GM06990 (cell line): ENCODE results near the gene KRT35.

ENCODE experiments used
- DNase-seq: peaks from one replicate; pipeline ENCODE4 v3.0.0-alpha.2; 2011; ENCODE audit not compliant: insufficient read length; ENCODE audit errors: extremely low read depth
- H3K27me3 ChIP-seq: replicated peaks from 2 replicates; pipeline ENCODE4 v1.6.0; 2011; ENCODE audit warnings: low read length; ENCODE audit not compliant: control insufficient read depth, insufficient read depth
- H3K36me3 ChIP-seq: 2 replicates; pipeline ENCODE4 v1.5.1; 2011; ENCODE audit warnings: low read length; ENCODE audit not compliant: control insufficient read depth, insufficient read depth
- H3K4me3 ChIP-seq: replicated peaks from 2 replicates; pipeline ENCODE4 v1.5.1; 2011; ENCODE audit warnings: low read depth, mild to moderate bottlenecking, control low read depth, low read length
- CTCF ChIP-seq: IDR thresholded peaks from 2 replicates; pipeline ENCODE4 v1.5.1; 2011; ENCODE audit warnings: low read length, control low read depth, mild to moderate bottlenecking, inconsistent platforms; ENCODE audit not compliant: insufficient read depth, poor library complexity, severe bottlenecking

Gene KRT35

DNA sequence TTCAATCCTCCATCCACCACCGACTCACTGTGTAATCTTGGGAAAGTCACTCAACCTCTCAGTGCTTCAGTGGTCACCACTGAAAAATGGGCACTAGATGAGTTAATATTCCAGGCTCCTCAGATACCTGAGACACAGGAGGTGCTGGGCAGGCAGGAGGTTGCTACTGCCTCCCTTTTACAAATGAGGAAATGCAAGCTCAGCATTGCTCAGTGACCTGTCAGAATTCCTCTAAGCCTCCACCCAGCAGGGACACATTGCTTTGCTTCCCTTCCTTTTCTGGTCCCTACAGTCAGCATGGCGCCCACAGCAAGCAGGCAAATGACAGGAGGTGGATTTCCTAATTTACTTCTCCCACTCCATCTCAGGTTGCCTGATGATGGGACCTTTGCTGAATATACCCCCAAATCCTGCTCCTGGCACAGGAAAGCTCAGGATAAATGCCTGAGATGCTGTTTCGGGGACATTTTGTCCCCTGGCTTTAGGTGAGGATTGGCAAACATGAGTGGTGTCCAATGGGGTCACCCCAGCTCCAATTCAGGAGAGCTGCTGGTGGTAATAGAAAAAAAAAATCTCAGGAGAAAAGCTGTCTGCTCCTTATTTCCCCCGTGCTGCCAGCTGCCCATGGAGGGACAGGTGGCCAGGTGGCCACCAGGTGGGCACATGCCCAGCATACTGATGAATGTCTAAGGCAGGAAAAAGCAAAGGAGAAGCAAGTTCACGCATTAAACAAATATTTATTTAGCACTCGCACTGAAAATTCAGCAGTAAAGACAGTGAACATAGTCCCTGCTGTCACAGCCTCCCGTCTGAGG is 29.5 kb upstream of the KRT35 start:
- Histone ChIP-seq H3K27me3 (peaks cover 1% of the 10 kb centered on the region), H3K36me3 (no peaks in the 10 kb centered on the region), H3K4me3 (no peak overlapping the region)
- no peak for TF ChIP-seq CTCF
- DNase-seq = no peak

DNA sequence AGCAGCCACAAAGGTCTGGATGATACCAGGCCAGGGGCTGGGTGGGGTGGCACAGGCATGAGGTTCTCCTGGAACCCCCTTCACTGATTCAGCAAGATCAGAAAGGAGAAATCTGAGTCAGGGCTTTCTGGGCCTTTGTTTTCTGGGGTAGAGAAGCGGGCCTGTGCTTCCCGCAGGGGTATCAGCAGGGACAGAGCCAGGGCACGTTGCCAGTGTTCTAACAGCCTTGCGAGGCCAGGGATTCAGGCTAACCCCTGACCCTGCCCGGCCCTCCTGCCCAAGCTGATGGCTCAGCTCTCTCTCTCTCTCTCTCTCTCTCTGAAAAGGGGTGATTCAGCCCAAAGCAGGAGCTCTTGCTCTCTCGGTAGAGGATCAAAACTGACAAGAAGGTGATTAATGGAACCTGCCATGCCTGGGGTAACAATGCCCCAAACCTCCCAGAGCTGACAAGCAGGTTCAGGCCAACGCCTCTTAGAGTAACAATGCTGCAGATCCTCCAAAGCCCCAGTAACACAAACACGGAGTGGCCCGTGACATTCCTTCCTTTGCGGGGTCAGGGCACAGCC is 26.4 kb upstream of the KRT35 start:
- no peak for TF ChIP-seq CTCF
- no peak for DNase-seq
- Histone ChIP-seq H3K27me3 (peaks cover 1% of the 10 kb centered on the region), H3K4me3 (no peak overlapping the region), H3K36me3 (no peaks in the 10 kb centered on the region)

GRCh38 chr17:41505809-41506767 is 25.1 kb upstream of the KRT35 start:
- no peak for DNase-seq
- H3K36me3 ChIP-seq = no peaks in the 10 kb centered on the region
- peaks cover 1% of the 10 kb centered on the region for H3K27me3 ChIP-seq
- no peak overlapping the region for H3K4me3 ChIP-seq
- TF ChIP-seq CTCF = no peak

- no peak for DNase-seq
- Histone ChIP-seq H3K36me3 (no peaks in the 10 kb centered on the region), H3K27me3 (no peaks in the 10 kb centered on the region; the same call in none of the 2 replicates), H3K4me3 (no peak within 1 kb of the TSS)
- no peak for TF ChIP-seq CTCF
Measured at GRCh38 chr17:41505007-41505808, 24.3 kb upstream of the KRT35 start, which contains the start of gene KRT13. TSS of gene KRT13 (minus strand) at chr17:41505612. CDS start at chr17:41505550, 62 bp downstream.
